Left lung (tissue), 10 donors: Measurements from ENCODE around the gene MAP4K1. TPM values are rescaled to one million over a fixed set of nuclear protein-coding genes. Genes with fewer than 3 reads are reported as not detected.

Source experiments
- ATAC-seq: fragments of 200-7000 bp; cut with Tn5 transposase; one replicate; pipeline ENCODE4 v1.9.1; 2020; ENCODE audit warnings: moderate library complexity
- DNase-seq, 4 donors: peaks; one replicate each; pipeline ENCODE4 v3.0.0-alpha.2; 2013 to 2020
- H3K27ac ChIP-seq, 2 donors: fragments of 200-600 bp; sonication (generic) in 1 of 2; one replicate each; pipeline versions ENCODE4 v1.5.0 to v1.8.0; 2020 to 2021
- H3K27me3 ChIP-seq, 2 donors: fragments of 200-600 bp; sonication (generic) in 1 of 2; one replicate each; pipeline versions ENCODE4 v1.5.0 to v1.8.0; 2020 to 2021
- H3K36me3 ChIP-seq, 2 donors: fragments of 200-600 bp; sonication (generic) in 1 of 2; one replicate each; pipeline versions ENCODE4 v1.5.0 to v1.8.0; 2020 to 2021
- H3K4me1 ChIP-seq, 2 donors: fragments of 200-600 bp; one replicate each; pipeline ENCODE4 v1.8.0; 2021
- H3K4me3 ChIP-seq, 2 donors: fragments of 200-600 bp; sonication (generic) in 1 of 2; one replicate each; pipeline versions ENCODE4 v1.5.0 to v1.8.0; 2020 to 2021; ENCODE audit warnings: mild to moderate bottlenecking in 1 of 2
- H3K9me3 ChIP-seq, 2 donors: fragments of 200-600 bp; sonication (generic) in 1 of 2; one replicate each; pipeline versions ENCODE4 v1.5.0 to v1.8.0; 2020 to 2021
- intact Hi-C, 2 donors: fragments of 100-400 bp; cut with DNase I; formaldehyde crosslinking; loops; one replicate each; pipeline versions ENCODE4 v1.11.2 to v1.14.2; 2022
- polyA plus RNA-seq, 6 donors: library from polyadenylated mRNA; unstranded; fragments of 120-200 nt; gene quantifications; one replicate each; pipeline ENCODE4 v1.2.1, GENCODE V29; 2013; ENCODE audit not compliant: insufficient read length in 6 of 6
- total RNA-seq, 2 donors: library from RNA; stranded (reverse); fragmentation: NEBNext Ultra II Directional; extraction: Animal tissue kit (Norgen Biotek cat#: 25700); gene quantifications; one replicate each; pipeline ENCODE4 v1.2.1, GENCODE V29; 2021
- TF ChIP-seq, protein P1 (sequence below), 2 donors: fragments of 200-600 bp; sonication (generic) in 1 of 2; IDR thresholded peaks; one replicate each; pipeline versions ENCODE4 v1.5.0 to v1.8.0; 2021; ENCODE audit warnings: antibody characterized with exemption in 2 of 2
- donor health status: DM: no; HTN: yes; CAD: no.
- donor health status: DM: no; HTN: no; CAD: no.

Gene MAP4K1
- total and polyA plus RNA-seq, 8 donors, result 3.1 to 10.7 (median 4.4) TPM

DNA sequence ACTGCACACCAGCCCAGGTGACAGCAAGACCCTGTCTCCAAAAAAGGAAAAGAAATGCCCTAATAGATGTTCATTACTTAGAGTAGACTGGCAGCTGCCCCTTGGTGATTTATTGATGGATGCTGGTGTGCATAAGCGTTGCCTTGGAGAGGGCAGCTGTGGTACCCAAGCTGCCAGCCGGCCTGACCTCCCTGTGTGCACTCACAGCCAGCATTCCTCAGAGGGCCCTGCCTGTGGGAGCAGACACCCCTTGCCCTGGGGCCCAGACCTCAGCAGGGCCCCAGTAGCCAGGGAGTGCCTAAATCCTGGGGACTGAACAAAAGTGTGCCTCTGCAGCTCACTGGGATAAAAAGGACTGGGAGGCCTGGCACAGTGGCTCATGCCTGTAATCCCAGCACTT is 21.9 kb upstream of the MAP4K1 start:
- no peaks in the 10 kb centered on the region for H3K27me3 ChIP-seq
- H3K4me1 ChIP-seq, result peaks cover 0 to 31% of the 10 kb centered on the region in 2 donors
- TF ChIP-seq, protein P1, sequence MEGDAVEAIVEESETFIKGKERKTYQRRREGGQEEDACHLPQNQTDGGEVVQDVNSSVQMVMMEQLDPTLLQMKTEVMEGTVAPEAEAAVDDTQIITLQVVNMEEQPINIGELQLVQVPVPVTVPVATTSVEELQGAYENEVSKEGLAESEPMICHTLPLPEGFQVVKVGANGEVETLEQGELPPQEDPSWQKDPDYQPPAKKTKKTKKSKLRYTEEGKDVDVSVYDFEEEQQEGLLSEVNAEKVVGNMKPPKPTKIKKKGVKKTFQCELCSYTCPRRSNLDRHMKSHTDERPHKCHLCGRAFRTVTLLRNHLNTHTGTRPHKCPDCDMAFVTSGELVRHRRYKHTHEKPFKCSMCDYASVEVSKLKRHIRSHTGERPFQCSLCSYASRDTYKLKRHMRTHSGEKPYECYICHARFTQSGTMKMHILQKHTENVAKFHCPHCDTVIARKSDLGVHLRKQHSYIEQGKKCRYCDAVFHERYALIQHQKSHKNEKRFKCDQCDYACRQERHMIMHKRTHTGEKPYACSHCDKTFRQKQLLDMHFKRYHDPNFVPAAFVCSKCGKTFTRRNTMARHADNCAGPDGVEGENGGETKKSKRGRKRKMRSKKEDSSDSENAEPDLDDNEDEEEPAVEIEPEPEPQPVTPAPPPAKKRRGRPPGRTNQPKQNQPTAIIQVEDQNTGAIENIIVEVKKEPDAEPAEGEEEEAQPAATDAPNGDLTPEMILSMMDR (IDR thresholded peaks at IDR 0.05), result no peak
- H3K36me3 ChIP-seq, result peaks cover 0 to 23% of the 10 kb centered on the region in 2 donors
- DNase-seq, result no peak
- H3K27ac ChIP-seq, result peak overlapping the region in 1 of 2 donors; percentile 62
- intact Hi-C loops, result loop anchor here (10.0 kb wide), 2 partner anchors 65 to 85 kb away; no protein-coding TSS in a partner anchor
- no peak overlapping the region for H3K4me3 ChIP-seq
- H3K9me3 ChIP-seq, result no peaks in the 10 kb centered on the region
- ATAC-seq, result no peak

DNA sequence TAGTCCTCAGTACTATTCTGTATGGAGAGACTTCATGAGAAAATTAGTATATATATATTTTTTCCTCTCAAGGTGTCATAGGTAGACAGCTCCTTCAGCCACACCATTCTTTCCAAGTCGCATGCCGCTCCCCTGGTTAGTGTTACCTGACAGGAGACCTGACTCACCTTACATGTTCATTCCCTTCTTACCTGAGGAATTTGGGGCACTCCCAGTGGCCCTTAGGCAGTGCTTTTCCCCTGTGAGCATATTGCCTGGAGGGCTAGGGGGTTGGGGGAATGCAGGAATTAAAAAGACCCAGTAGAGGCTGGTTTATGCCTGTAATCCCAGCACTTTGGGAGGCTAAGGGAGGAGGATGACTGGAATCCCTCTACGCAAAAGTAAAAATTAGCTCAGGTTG is 20.7 kb upstream of the MAP4K1 start:
- intact Hi-C loops, result loop anchor here in 1 of 2 donors (10.0 kb wide), 1 partner anchor 86 kb away; no protein-coding TSS in a partner anchor
- Histone ChIP-seq H3K9me3 (no peaks in the 10 kb centered on the region), H3K36me3 (peaks cover 0 to 26% of the 10 kb centered on the region in 2 donors), H3K4me3 (no peak overlapping the region), H3K27ac (no peak overlapping the region), H3K4me1 (peaks cover 0 to 34% of the 10 kb centered on the region in 2 donors), H3K27me3 (no peaks in the 10 kb centered on the region)
- DNase-seq (no peak), ATAC-seq (no peak)
- TF ChIP-seq, protein P1 (IDR thresholded peaks at IDR 0.05), result no peak

DNA sequence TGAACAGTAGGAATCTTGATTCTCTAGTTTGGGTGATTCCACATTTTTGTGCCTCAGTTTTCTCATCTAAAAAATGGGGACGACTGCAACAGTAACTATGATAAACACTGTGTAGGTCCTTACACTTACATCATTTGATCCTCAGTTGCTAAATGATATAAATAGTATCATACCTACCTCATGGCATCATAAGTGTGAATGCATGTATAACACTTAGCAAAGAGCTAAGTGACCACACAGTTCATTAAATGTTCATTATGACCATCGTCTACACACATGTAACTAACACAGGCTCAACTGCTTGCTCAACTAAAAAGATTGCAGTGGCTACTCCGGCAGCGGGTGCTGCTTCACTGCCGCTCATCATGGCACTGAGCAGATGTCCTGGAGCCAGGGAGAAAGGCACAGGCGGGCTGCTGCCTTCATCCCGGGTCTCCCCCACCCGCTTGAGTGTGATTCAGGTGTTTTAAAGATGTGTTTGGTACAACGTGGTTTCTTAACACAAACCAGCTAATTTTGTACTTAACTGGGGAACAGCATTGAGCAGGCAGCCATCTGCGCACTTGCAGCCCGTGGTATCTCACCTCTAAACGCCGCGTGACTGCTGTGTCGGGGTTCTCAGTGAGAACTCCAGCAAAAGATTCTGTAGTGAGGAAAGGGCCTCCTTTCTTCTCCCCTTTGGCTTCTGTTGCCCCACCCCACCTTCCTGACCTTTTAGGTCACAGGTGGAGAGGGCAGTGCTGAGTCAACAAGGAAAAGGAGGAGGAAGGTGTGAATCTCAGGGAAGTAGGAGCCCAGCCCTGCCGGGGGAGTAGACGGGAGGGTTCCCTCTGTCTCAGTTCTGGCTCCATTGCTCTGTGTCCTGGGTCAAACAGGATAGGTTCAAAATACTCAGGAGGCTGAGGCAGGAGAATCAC is 18.0 kb upstream of the MAP4K1 start:
- peaks cover 0 to 52% of the 10 kb centered on the region in 2 donors for H3K36me3 ChIP-seq
- intact Hi-C loops, result loop anchor here in 1 of 2 donors (10.0 kb wide), 1 partner anchor 89 kb away; no protein-coding TSS in a partner anchor
- ATAC-seq (no peak), DNase-seq (no peak)
- TF ChIP-seq, protein P1 (IDR thresholded peaks at IDR 0.05), result no peak
- no peaks in the 10 kb centered on the region for H3K9me3 ChIP-seq
- no peaks in the 10 kb centered on the region for H3K27me3 ChIP-seq
- peaks cover 0 to 43% of the 10 kb centered on the region in 2 donors for H3K4me1 ChIP-seq
- H3K4me3 ChIP-seq, result no peak overlapping the region
- H3K27ac ChIP-seq, result peak overlapping the region; percentile 5 to 48

DNA sequence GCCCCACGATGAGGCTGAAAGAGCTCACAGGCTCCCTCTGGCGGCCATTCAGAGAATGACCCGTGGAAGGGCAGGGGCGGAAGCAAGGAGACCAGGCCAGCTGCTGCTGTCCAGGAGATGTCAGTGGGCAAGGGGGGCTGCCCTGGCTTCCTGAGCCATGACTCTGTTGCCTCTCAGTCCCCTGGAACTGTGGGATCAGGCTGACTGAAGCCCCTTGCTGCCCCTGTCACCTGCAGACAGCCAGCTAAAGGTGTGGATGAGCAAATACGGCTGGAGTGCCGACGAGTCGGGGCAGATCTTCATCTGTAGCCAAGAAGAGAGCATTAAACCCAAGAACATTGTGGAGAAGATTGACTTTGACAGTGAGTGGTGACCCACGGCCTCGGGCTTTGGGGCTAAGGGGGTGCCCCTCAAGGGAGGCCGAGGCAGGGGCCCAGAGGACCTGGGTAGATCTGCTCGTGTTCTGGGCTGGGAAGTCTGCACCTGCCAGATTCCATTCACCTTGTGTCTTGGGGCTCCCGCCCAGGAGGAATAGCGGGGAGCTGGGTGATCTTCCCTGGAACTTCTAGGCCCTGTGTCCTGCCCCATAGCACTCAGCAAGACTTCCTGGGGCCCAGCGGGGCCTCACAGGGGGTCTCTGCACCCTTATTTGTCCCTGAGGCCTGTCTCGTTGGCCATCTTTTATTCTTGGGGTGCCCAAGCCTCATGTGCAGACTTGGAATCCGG is 17.2 kb upstream of the MAP4K1 start:
- TF ChIP-seq, protein P1 (IDR thresholded peaks at IDR 0.05), result peak; percentile 94 to 96
- intact Hi-C loops, result loop anchor here in 1 of 2 donors (10.0 kb wide), 1 partner anchor 90 kb away; no protein-coding TSS in a partner anchor
- peak in 3 of 4 donors; percentile 75 to 93 (median 79) for DNase-seq
- peak; percentile 77 for ATAC-seq
- H3K27ac ChIP-seq, result peak overlapping the region in 1 of 2 donors; percentile 10
- H3K36me3 ChIP-seq, result peaks cover 0 to 60% of the 10 kb centered on the region in 2 donors
- H3K9me3 ChIP-seq, result no peaks in the 10 kb centered on the region
- no peaks in the 10 kb centered on the region for H3K27me3 ChIP-seq
- peaks cover 0 to 42% of the 10 kb centered on the region in 2 donors for H3K4me1 ChIP-seq
- H3K4me3 ChIP-seq, result no peak overlapping the region
